SK-N-MC (cell line): ENCODE measurements around the gene BANP.
"Not testable (repeated sequence)": the region's sequence is repeated elsewhere in the genome, so short reads cannot be mapped to it uniquely, and the experiment has no call there.

Experiments
- DNase-seq: peaks from one replicate; pipeline ENCODE4 v3.0.0-alpha.2; 2011; ENCODE audit warnings: low read depth, low spot score
- H3K27ac ChIP-seq: fragments of 200-600 bp; sonication (generic); 2 replicates; pipeline ENCODE4 v1.5.1; 2016; ENCODE audit warnings: mixed run types
- H3K36me3 ChIP-seq: fragments of 200-600 bp; sonication (generic); 2 replicates; pipeline ENCODE4 v1.6.1; 2017; ENCODE audit warnings: antibody characterized with exemption, low read length, mixed read lengths; ENCODE audit not compliant: insufficient read depth
- H3K4me3 ChIP-seq: fragments of 200-600 bp; sonication (generic); 2 replicates; pipeline ENCODE4 v1.5.1; 2016
- H3K9ac ChIP-seq: fragments of 200-600 bp; sonication (generic); 2 replicates; pipeline ENCODE4 v1.8.0; 2017; ENCODE audit warnings: mixed run types, mixed read lengths; ENCODE audit not compliant: insufficient read length
- H3K9me3 ChIP-seq: fragments of 200-600 bp; sonication (generic); 2 replicates; pipeline ENCODE4 v1.6.1; 2017; ENCODE audit warnings: low read depth, mild to moderate bottlenecking, antibody characterized with exemption, low read length, moderate library complexity, mixed read lengths
- EZH2 ChIP-seq: fragments of 200-600 bp; sonication (generic); IDR thresholded peaks from one replicate; pipeline ENCODE4 v1.6.1; 2017; ENCODE audit warnings: antibody characterized with exemption
- FOXP2 ChIP-seq: optimal IDR thresholded peaks from 2 replicates; pipeline ENCODE3; 2011; ENCODE audit warnings: mild to moderate bottlenecking, moderate library complexity; ENCODE audit not compliant: insufficient read depth; ENCODE audit errors: extremely low read length, control extremely low read depth
- POLR2AphosphoS5 ChIP-seq: IDR thresholded peaks from 2 replicates; pipeline ENCODE4 v1.6.1; 2012; ENCODE audit warnings: mild to moderate bottlenecking, low read depth, low read length, borderline replicate concordance

BANP gene

DNA sequence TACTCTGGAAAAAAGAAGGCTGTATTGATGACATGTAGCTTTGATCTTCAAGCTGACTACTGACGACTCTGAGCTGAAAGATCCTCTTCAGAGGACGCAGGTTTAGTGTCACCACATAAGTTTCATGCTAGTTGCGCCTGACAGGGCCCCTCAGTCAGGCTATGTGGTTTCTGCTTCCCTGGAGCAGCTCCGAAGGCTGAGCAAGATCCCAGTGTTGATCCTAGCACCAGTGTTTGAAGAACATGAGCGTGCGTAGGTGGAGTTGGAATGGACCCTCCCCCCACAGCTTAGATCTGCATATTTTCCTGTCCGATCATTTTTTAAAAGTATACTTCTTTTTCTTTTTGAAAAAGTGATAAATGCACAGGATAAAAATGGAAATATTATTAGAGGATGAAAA, 17.3 kb downstream of the BANP start:
- TF ChIP-seq EZH2 (no peak), FOXP2 (no peak), POLR2AphosphoS5 (no peak)
- no peak overlapping the region for H3K4me3 ChIP-seq
- H3K9me3 ChIP-seq, result no peaks in the 10 kb centered on the region
- H3K27ac ChIP-seq, result no peak overlapping the region
- DNase-seq, result no peak
- peaks cover 3% of the 10 kb centered on the region; the same call in 1 of the 2 replicates for H3K36me3 ChIP-seq
- H3K9ac ChIP-seq, result no peak overlapping the region

DNA sequence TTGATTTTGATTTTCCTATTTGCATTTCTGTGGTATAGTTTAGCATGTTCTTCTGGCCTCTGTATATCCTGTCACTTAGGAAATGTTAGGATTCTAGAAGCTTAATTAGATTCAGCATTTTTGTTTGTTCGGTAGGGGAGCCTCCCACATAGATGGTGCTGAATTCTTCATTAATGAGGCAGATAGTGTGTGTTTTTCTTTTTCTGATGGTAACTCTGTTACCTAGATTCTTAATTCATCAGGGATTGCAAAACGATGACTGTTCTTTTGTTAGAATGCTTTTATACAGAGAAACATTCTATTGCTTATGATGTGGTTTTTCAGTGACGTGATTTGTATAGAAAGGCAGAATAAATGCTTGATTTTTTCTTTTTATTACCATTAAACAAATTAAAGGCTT, 19.0 kb downstream of the BANP start:
- no peak overlapping the region for H3K27ac ChIP-seq
- DNase-seq, result no peak
- H3K36me3 ChIP-seq, result peaks cover 3% of the 10 kb centered on the region; the same call in 1 of the 2 replicates
- no peaks in the 10 kb centered on the region for H3K9me3 ChIP-seq
- H3K4me3 ChIP-seq, result no peak overlapping the region
- TF ChIP-seq FOXP2 (no peak), POLR2AphosphoS5 (no peak), EZH2 (no peak)
- no peak overlapping the region for H3K9ac ChIP-seq

DNA sequence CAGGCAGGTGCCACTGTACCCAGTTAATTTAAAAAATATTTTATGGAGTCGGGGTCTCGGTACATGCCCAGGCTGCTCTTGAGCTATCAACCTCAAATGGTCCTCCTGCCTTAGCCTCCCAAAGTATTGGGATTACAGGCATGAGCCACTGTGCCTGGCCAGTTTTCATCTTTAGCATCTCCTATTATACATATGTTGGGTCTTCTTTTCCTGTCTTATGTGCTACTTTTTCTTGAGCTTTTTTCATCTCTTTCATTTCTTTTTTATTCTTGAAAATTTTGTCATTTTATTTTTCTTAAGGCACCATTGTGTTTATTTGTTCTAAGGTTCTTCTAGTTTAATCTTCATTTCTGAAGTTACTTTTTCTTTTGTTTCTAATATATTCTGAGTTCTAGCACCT, 20.7 kb downstream of the BANP start:
- H3K9ac ChIP-seq, result no peak overlapping the region
- DNase-seq, result no peak
- TF ChIP-seq EZH2 (no peak), POLR2AphosphoS5 (no peak), FOXP2 (no peak)
- H3K9me3 ChIP-seq, result no peaks in the 10 kb centered on the region
- no peak overlapping the region for H3K27ac ChIP-seq
- H3K36me3 ChIP-seq, result peaks cover 3% of the 10 kb centered on the region; the same call in 1 of the 2 replicates
- H3K4me3 ChIP-seq, result no peak overlapping the region

DNA sequence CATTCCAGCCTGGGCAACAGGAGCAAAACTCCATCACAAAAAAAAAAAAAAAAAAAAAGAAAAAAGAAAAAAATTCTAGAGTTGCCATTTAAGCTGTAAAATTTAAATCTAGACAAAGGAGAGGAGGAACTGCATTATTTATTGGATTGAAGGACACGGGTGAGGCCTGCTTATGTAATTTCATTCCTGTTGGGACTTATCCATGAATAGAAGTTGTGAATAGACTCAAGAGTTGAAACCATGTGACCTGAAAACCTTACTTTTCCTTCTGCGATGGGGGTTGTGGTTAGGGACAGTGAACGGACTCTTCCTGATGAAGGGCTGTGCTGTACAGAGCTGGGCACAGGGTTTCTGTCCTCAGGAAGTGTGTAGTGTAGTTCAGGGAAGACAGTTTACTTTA, 22.5 kb downstream of the BANP start:
- no peak overlapping the region for H3K4me3 ChIP-seq

DNA sequence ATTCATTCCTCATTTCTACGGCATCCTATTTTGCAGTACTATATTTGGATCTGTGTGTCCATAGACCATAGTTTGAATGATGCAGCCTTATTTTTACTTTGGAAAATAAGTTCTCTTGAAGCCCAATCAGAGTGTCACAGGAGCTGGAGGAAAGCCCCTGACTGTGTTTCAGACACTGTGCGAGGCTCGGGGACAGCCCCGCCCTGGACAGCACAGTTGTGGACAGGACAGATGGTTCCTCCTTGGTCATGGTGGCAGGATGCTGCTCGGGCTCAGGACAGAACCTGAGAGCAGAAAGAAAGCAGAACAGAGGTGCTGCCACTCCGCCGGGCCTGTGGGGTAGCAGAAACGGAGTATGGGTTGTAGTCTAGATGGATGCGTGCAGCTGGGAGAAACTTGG, 22.9 kb downstream of the BANP start:
- Histone ChIP-seq H3K4me3 (no peak overlapping the region), H3K9ac (no peak overlapping the region), H3K27ac (no peak overlapping the region), H3K36me3 (peaks cover 3% of the 10 kb centered on the region; the same call in 1 of the 2 replicates), H3K9me3 (no peaks in the 10 kb centered on the region)
- TF ChIP-seq EZH2, result no peak
- TF ChIP-seq FOXP2, result no peak
- TF ChIP-seq POLR2AphosphoS5, result no peak
- no peak for DNase-seq

More for the DNA sequence above, 22.5 kb downstream of the BANP start:
- Histone ChIP-seq H3K27ac (no peak overlapping the region), H3K9ac (no peak overlapping the region), H3K36me3 (peaks cover 3% of the 10 kb centered on the region; the same call in 1 of the 2 replicates), H3K9me3 (no peaks in the 10 kb centered on the region)
- TF ChIP-seq FOXP2 (no peak), POLR2AphosphoS5 (no peak), EZH2 (no peak)
- no peak for DNase-seq

DNA sequence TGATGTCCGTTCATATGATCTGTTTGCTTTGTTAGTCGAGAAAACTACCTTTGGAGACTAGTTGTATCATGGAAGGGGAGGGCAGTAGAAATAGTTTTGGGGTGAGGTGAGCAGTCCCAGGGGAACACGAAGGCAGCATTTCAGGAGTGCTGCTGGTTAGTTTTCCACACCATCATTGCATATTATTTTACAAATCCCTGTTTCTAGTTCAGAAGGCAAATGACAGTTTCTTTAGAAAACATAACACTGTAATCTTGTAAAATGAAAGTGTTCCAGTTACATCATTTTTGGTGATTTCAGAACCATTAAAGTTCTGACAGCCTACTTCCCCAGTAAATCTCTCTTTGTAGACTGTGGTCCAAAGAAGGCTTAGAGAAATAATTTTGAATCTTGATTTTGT, 25.4 kb downstream of the BANP start:
- Histone ChIP-seq H3K4me3 (no peak overlapping the region), H3K9ac (no peak overlapping the region), H3K36me3 (no peaks in the 10 kb centered on the region), H3K27ac (no peak overlapping the region), H3K9me3 (no peaks in the 10 kb centered on the region)
- no peak for TF ChIP-seq POLR2AphosphoS5
- no peak for TF ChIP-seq FOXP2
- no peak for TF ChIP-seq EZH2
- DNase-seq, result no peak

DNA sequence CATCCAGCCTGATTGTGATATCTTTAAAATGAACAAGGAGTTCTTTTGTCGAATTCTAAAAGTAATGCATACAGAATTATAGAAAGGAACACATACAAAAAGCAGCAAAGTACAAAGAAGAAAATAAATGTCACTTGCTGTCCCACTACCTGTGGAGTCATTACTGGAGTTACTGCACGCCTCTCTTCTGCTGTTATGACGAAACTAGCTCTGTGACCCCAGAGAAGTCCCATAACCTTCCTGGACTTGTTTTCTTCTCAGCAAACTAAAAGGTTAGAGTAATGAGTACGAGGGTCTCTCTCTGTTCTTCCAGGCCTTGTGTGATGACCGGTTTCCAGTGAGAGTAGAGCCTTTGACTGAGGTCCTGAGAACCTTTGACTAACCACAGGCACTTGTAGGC, 26.9 kb downstream of the BANP start:
- no peak overlapping the region for H3K27ac ChIP-seq
- DNase-seq, result no peak
- no peak overlapping the region for H3K9ac ChIP-seq
- TF ChIP-seq FOXP2 (no peak), POLR2AphosphoS5 (no peak), EZH2 (no peak)
- H3K4me3 ChIP-seq, result no peak overlapping the region
- no peaks in the 10 kb centered on the region for H3K36me3 ChIP-seq
- no peaks in the 10 kb centered on the region for H3K9me3 ChIP-seq

DNA sequence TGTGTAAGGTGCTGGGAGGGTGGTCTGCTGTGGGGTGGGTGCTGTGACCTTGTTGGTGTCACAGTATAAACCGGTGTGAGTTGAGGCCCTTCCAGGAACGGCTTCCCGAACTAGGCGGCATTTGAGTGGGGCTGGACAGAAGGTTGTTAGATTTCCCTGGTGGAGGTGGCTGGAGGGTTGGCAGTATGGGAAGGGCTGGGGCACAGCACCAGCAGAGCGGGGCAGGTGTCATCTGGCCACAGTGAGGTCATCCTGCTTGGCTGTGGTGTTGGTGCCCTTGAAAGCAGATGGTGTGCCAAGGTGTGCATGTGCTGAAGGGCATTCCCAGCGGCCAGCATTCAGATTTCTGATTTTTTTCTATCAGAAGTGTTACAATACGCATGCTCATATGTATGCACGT, 28.1 kb downstream of the BANP start:
- H3K9me3 ChIP-seq, result no peaks in the 10 kb centered on the region
- TF ChIP-seq POLR2AphosphoS5 (no peak), FOXP2 (no peak), EZH2 (no peak)
- H3K36me3 ChIP-seq, result no peaks in the 10 kb centered on the region
- DNase-seq, result no peak
- no peak overlapping the region for H3K27ac ChIP-seq
- no peak overlapping the region for H3K4me3 ChIP-seq
- no peak overlapping the region for H3K9ac ChIP-seq

DNA sequence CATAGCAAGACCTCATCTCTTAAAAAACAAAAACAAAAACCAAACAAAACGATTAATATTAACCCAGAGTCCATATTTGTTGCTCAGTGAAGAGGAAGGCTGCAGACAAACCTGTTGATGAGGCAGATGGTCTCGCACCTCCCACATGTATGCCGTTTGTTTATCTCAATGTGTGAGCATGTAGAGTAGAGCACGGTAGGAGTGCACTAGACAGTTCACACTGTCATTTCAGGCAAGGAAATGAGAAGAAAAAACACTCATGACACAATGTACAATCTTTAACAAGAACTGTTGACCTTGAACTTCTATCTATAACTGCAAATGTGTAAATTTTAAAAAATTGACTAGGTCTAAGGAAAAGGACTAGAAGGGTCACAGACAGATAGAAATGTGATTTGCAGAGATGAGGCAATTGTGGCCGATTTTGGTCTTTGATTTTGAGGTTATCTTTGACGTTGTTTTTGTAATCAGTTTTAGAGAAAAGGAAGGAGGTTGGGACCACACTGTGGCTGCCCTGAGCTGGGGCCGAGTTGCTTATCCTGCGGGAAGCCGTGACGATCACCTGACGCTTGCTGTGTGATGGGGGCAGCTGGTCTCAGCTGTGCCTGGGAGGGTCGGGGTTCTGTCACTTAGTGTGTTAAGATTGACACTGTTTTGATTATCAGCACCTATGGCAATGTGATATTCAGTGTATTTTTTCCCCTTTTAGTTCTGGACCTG, 28.8 kb downstream of the BANP start:
- not testable (repeated sequence) for H3K9me3 ChIP-seq, DNase-seq, H3K36me3 ChIP-seq, H3K27ac ChIP-seq, H3K4me3 ChIP-seq, H3K9ac ChIP-seq

DNA sequence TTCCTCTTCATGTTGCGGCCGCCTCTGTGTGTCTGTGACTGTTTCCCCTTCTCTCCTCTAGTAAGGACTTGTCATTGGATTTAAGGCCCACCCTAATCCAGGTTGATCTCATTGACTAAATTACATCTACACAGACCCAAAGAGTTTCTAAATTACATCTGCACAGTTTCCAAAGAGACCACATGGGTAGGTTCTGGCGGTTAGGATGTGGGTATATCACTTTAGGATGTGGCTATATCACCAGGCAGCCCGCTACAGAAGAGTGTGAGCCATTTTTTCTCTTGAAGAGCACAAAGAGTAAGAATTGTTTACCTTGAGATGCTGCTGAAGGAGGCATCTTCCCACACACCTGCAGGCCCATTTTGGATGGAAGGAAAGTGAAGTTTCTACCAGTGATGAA, 30.1 kb downstream of the BANP start:
- H3K36me3 ChIP-seq, H3K27ac ChIP-seq, H3K9me3 ChIP-seq, H3K9ac ChIP-seq, DNase-seq, H3K4me3 ChIP-seq: not testable (repeated sequence)
